H1 (cell line): ENCODE measurements around the gene MDH1. TPM values are rescaled to one million over a fixed set of nuclear protein-coding genes. Genes with fewer than 3 reads are reported as not detected.

ENCODE experiments used
- polyA plus RNA-seq, 7 experiments: library from polyadenylated mRNA; depleted of rRNA in 3 of 7; stranded (reverse) in 5 of 7; unstranded in 2 of 7; fragments of >200 nt in 5 of 7; fragments of 200-250 nt in 2 of 7; gene quantifications; 1 replicate in 5 of 7; 2 replicates in 1 of 7; 4 replicates in 1 of 7; pipeline versions ENCODE4 v1.2.1 to v1.2.3, GENCODE V29; 2011 to 2013; ENCODE audit warnings: missing spikeins in 2 of 7, mixed read lengths in 2 of 7
- total RNA-seq: library from RNA; stranded (reverse); fragmentation: NEBNext Ultra II Directional; extraction: Animal tissue kit (Norgen Biotek cat#: 25700); gene quantifications from 2 replicates; pipeline ENCODE4 v1.2.1, GENCODE V29; 2021
- TF ChIP-seq, protein P1 (sequence below): fragments of 300-600 bp; sonication (generic); IDR thresholded peaks from 2 replicates; pipeline ENCODE4 v1.7.1; 2012; ENCODE audit warnings: low read length, moderate library complexity, mild to moderate bottlenecking, inconsistent platforms; ENCODE audit not compliant: insufficient replicate concordance

The MDH1 gene
- total and polyA plus RNA-seq, 2 of the 8 experiments (the other 6 are each of a cell fraction or from before 2014, with no cell fraction given) = 353 to 376 TPM

DNA sequence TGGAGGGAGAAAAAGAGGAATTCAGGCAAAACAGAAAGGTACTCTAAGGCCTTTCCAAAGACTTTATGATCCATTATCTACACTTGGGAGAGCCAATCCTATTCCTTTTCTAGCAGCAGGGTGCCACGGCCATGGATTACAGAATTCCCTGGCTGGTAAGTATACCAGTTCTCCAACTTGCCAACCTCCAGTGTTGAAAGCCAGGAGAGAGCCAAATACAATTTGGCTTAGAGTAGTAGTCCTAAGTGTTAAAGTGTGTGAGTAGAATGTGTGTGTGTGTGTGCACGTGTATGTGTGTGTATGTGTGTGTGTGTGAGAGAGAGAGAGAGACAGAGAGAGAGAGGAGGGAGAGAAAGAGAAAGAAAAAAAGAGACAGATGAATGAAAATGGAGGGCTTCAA lies 43.7 kb upstream of the MDH1 start (continued):
- TF ChIP-seq, protein P1, sequence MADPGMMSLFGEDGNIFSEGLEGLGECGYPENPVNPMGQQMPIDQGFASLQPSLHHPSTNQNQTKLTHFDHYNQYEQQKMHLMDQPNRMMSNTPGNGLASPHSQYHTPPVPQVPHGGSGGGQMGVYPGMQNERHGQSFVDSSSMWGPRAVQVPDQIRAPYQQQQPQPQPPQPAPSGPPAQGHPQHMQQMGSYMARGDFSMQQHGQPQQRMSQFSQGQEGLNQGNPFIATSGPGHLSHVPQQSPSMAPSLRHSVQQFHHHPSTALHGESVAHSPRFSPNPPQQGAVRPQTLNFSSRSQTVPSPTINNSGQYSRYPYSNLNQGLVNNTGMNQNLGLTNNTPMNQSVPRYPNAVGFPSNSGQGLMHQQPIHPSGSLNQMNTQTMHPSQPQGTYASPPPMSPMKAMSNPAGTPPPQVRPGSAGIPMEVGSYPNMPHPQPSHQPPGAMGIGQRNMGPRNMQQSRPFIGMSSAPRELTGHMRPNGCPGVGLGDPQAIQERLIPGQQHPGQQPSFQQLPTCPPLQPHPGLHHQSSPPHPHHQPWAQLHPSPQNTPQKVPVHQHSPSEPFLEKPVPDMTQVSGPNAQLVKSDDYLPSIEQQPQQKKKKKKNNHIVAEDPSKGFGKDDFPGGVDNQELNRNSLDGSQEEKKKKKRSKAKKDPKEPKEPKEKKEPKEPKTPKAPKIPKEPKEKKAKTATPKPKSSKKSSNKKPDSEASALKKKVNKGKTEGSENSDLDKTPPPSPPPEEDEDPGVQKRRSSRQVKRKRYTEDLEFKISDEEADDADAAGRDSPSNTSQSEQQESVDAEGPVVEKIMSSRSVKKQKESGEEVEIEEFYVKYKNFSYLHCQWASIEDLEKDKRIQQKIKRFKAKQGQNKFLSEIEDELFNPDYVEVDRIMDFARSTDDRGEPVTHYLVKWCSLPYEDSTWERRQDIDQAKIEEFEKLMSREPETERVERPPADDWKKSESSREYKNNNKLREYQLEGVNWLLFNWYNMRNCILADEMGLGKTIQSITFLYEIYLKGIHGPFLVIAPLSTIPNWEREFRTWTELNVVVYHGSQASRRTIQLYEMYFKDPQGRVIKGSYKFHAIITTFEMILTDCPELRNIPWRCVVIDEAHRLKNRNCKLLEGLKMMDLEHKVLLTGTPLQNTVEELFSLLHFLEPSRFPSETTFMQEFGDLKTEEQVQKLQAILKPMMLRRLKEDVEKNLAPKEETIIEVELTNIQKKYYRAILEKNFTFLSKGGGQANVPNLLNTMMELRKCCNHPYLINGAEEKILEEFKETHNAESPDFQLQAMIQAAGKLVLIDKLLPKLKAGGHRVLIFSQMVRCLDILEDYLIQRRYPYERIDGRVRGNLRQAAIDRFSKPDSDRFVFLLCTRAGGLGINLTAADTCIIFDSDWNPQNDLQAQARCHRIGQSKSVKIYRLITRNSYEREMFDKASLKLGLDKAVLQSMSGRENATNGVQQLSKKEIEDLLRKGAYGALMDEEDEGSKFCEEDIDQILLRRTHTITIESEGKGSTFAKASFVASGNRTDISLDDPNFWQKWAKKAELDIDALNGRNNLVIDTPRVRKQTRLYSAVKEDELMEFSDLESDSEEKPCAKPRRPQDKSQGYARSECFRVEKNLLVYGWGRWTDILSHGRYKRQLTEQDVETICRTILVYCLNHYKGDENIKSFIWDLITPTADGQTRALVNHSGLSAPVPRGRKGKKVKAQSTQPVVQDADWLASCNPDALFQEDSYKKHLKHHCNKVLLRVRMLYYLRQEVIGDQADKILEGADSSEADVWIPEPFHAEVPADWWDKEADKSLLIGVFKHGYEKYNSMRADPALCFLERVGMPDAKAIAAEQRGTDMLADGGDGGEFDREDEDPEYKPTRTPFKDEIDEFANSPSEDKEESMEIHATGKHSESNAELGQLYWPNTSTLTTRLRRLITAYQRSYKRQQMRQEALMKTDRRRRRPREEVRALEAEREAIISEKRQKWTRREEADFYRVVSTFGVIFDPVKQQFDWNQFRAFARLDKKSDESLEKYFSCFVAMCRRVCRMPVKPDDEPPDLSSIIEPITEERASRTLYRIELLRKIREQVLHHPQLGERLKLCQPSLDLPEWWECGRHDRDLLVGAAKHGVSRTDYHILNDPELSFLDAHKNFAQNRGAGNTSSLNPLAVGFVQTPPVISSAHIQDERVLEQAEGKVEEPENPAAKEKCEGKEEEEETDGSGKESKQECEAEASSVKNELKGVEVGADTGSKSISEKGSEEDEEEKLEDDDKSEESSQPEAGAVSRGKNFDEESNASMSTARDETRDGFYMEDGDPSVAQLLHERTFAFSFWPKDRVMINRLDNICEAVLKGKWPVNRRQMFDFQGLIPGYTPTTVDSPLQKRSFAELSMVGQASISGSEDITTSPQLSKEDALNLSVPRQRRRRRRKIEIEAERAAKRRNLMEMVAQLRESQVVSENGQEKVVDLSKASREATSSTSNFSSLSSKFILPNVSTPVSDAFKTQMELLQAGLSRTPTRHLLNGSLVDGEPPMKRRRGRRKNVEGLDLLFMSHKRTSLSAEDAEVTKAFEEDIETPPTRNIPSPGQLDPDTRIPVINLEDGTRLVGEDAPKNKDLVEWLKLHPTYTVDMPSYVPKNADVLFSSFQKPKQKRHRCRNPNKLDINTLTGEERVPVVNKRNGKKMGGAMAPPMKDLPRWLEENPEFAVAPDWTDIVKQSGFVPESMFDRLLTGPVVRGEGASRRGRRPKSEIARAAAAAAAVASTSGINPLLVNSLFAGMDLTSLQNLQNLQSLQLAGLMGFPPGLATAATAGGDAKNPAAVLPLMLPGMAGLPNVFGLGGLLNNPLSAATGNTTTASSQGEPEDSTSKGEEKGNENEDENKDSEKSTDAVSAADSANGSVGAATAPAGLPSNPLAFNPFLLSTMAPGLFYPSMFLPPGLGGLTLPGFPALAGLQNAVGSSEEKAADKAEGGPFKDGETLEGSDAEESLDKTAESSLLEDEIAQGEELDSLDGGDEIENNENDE = no peak
